Mucosa of descending colon (tissue), 3 donors: ENCODE results near the gene PARM1. TPM values are rescaled to one million over a fixed set of nuclear protein-coding genes. Genes with fewer than 3 reads are reported as not detected.
A peak's percentile ranks its signal among the peaks of the same experiment; 100 is the strongest.

Source experiments
- ATAC-seq: fragments of 200-7000 bp; cut with Tn5 transposase; one replicate; pipeline ENCODE4 v1.9.1; 2020; ENCODE audit warnings: mild to moderate bottlenecking, moderate library complexity
- DNase-seq, 3 donors: peaks; one replicate each; pipeline ENCODE4 v3.0.0-alpha.2; 2020
- H3K36me3 ChIP-seq: fragments of 200-600 bp; one replicate; pipeline ENCODE4 v1.8.0; 2021; ENCODE audit warnings: low read depth, mild to moderate bottlenecking
- H3K4me1 ChIP-seq: fragments of 200-600 bp; one replicate; pipeline ENCODE4 v1.8.0; 2021; ENCODE audit warnings: low read depth, mild to moderate bottlenecking
- H3K4me3 ChIP-seq: fragments of 200-600 bp; one replicate; pipeline ENCODE4 v1.8.0; 2021; ENCODE audit warnings: mild to moderate bottlenecking
- H3K9me3 ChIP-seq: fragments of 200-600 bp; one replicate; pipeline ENCODE4 v1.8.0; 2021; ENCODE audit warnings: mild to moderate bottlenecking
- intact Hi-C, 2 donors: fragments of 100-400 bp; cut with DNase I in 1 of 2; cut with micrococcal nuclease in 1 of 2; formaldehyde crosslinking; loops; one replicate each; pipeline versions ENCODE4 v1.11.0 to v1.11.1; 2022; cut with DNase I, micrococcal nuclease
- total RNA-seq, 3 donors: library from RNA; stranded (reverse); fragmentation: NEBNext Ultra II Directional in 2 of 3; extraction: Animal tissue kit (Norgen Biotek cat#: 25700) in 2 of 3; gene quantifications; one replicate each; pipeline versions ENCODE4 v1.2.1 to v1.2.4, GENCODE V29; 2021 to 2023
- TF ChIP-seq, protein P1 (sequence below): fragments of 200-600 bp; IDR thresholded peaks from one replicate; pipeline ENCODE4 v1.8.0; 2022; ENCODE audit warnings: antibody characterized with exemption, mild to moderate bottlenecking
- donor health status: DM: no; HTN: no; CAD: no; lungs with moderate emphysema.
- donor health status: DM: no; HTN: no; CAD: no.
- donor health status: DM: no; HTN: yes; CAD: no.

Gene PARM1
- total RNA-seq, 3 donors from 2014 or later, result 120 to 286 (median 209) TPM

GRCh38 chr4:75007891-75008290, 75.0 kb downstream of the PARM1 start:
- no peak for DNase-seq
- Histone ChIP-seq H3K9me3 (peaks cover 4% of the 10 kb centered on the region), H3K4me1 (no peaks in the 10 kb centered on the region), H3K4me3 (no peak overlapping the region), H3K36me3 (no peaks in the 10 kb centered on the region)
- ATAC-seq, result no peak
- TF ChIP-seq, protein P1, sequence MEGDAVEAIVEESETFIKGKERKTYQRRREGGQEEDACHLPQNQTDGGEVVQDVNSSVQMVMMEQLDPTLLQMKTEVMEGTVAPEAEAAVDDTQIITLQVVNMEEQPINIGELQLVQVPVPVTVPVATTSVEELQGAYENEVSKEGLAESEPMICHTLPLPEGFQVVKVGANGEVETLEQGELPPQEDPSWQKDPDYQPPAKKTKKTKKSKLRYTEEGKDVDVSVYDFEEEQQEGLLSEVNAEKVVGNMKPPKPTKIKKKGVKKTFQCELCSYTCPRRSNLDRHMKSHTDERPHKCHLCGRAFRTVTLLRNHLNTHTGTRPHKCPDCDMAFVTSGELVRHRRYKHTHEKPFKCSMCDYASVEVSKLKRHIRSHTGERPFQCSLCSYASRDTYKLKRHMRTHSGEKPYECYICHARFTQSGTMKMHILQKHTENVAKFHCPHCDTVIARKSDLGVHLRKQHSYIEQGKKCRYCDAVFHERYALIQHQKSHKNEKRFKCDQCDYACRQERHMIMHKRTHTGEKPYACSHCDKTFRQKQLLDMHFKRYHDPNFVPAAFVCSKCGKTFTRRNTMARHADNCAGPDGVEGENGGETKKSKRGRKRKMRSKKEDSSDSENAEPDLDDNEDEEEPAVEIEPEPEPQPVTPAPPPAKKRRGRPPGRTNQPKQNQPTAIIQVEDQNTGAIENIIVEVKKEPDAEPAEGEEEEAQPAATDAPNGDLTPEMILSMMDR, result no peak
- intact Hi-C loops, result no loop called here

DNA sequence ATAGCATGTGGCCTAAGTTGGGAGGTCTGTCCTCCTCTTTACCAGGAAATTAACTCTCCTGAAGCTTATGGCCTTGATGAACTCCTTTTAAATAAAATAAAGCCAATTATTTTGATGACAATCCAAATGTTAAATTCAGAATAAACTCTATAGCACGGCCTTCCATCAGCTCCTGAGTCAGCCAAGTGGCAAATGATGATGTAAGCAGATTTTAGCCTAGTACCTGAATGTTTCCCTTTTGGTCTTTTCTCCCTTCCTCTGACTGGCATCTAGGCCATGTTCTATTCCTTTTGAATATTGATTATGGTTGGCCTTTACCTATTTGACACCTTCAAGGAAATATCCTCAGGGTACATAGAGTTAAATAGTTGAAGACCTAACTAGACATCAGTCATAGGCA, 76.2 kb downstream of the PARM1 start:
- H3K36me3 ChIP-seq, result no peaks in the 10 kb centered on the region
- TF ChIP-seq, protein P1, result no peak
- peaks cover 4% of the 10 kb centered on the region for H3K9me3 ChIP-seq
- intact Hi-C loops, result no loop called here
- no peak for ATAC-seq
- no peaks in the 10 kb centered on the region for H3K4me1 ChIP-seq
- DNase-seq, result no peak
- no peak overlapping the region for H3K4me3 ChIP-seq

DNA sequence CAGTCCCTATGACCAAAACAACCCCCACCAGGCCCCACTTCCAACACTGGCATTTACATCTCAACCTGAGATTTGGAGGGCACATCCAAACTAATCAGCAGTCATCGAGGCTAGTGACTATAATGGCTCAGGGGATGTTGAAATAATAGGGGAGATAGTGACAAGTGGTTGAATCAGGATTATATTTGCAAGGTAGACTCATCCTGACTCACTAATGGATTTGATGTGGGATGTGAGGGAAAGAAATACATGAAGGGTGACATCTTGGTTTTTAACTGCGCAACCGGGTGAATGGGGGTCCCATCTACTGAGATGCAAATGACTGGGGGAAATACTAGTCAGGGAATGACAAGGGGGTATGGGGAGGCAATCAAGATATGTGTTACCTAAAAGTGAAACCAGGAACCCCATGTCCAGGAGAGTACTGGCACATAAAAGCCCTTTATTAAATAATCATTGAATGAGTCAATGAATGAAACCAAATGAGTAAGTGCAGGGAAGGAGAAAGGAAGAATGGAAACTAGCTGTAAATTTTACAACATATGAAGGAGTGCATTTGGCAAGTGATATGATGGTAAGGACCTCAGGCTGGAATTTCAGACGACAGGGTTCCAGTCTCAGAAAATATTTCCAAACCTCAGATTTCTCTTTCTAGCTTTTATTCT, 78.3 kb downstream of the PARM1 start:
- peaks cover 4% of the 10 kb centered on the region for H3K9me3 ChIP-seq

DNA sequence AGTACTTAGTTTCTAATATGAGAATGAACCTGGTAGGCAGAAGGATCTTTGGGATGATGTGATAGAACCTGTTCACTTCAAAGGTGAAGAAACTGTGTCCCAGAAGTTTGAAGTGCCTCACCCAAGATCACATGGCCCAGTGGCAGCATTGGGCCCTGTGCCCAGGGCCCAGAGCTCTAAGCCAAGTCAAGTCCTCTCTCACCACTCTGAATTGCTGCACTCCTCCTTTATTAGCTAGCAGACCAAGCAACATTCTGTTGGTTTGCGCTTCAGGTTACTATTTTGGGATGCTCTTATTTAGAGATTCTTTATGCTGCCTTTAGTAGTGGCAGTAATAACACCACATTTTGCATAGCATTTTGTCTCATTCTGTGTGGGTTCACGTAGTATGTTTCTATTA, 82.7 kb downstream of the PARM1 start:
- H3K4me1 ChIP-seq, result no peaks in the 10 kb centered on the region
- ATAC-seq (peak; percentile 54), DNase-seq (peak in 2 of 3 donors; percentile 40 to 49)
- H3K9me3 ChIP-seq, result no peaks in the 10 kb centered on the region
- no peaks in the 10 kb centered on the region for H3K36me3 ChIP-seq
- intact Hi-C loops, result no loop called here
- TF ChIP-seq, protein P1, result no peak
- no peak overlapping the region for H3K4me3 ChIP-seq

More for the DNA sequence above, 78.3 kb downstream of the PARM1 start:
- Histone ChIP-seq H3K4me1 (no peaks in the 10 kb centered on the region), H3K4me3 (no peak overlapping the region), H3K36me3 (no peaks in the 10 kb centered on the region)
- TF ChIP-seq, protein P1, result no peak
- intact Hi-C loops, result no loop called here
- no peak for ATAC-seq
- no peak for DNase-seq

GRCh38 chr4:75016472-75016871, 83.6 kb downstream of the PARM1 start:
- DNase-seq (no peak), ATAC-seq (peak; percentile 87)
- H3K9me3 ChIP-seq, result no peaks in the 10 kb centered on the region
- H3K4me3 ChIP-seq, result no peak overlapping the region
- TF ChIP-seq, protein P1, result no peak
- no peaks in the 10 kb centered on the region for H3K4me1 ChIP-seq
- intact Hi-C loops, result no loop called here
- no peaks in the 10 kb centered on the region for H3K36me3 ChIP-seq
